Stimulated activated CD8-positive, alpha-beta memory T cell treated with anti-CD3 and anti-CD28 coated beads, Interleukin-4, amount 100 ng/mL, for 24 hours (primary cell): Measurements from ENCODE around the gene CT45A8.
"Not testable (repeated sequence)": the region's sequence is repeated elsewhere in the genome, so short reads cannot be mapped to it uniquely, and the experiment has no call there.

Experiments
- DNase-seq: peaks from one replicate; pipeline ENCODE4 v3.0.0-alpha.2; 2020; ENCODE audit warnings: low read depth

Gene CT45A8

DNA sequence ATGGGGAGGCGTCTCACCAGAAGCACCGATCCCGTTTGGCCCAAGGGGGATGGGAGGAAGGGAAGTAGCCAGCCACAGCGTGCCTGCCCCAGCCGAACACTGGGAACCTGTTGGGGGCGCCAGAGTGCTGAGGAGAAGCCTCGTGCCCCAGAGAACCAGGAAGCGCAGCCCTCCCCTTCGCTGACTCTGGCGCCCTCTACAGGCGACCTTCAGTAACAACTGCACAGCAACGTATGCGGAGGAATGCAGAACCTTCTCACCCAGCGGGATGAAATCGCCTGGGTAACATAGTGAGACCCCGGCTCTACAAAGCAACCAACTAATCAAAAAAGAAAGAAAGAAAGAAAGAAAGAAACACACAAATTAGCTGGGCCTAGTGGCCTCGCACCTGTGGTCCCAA, at the start of gene CT45A8:
Gene CT45A8 (minus strand): TSS at position 101 of the 400 bp plus-strand sequence. CDS start 3,755 bp downstream, outside the sequence.
- not testable (repeated sequence) for DNase-seq

DNA sequence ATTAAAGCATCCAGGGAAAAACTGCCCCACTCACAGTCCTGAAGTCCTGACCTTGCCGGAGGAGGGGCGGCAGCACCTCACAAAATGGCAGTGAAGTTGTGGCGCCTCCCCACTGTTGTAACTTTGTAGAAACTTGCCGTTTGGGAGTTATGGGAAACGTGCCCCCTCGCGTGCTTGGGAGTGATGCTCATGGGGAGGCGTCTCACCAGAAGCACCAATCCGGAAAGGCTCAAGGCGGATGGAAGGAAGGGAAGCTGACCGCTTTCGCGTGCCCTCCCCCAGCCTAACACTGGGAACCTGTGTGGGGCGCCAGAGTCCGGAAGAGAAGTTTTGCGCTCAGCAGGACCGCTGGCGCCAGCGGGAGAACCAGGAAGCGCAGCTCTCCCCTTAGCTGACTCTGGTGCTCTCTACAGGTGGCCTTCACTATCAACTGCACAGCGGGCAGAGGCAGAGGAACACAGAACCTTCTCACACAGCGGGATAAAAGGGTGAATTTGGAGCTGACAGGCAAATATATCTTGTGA, 39.0 kb upstream of the CT45A8 start, which contains the start of the genes CT45A10 and SAGE1:
Gene CT45A10 (minus strand): TSS at position 151 of the 524 bp plus-strand sequence. CDS start 8,100 bp downstream, outside the sequence.
Gene SAGE1 (plus strand): TSS at position 423 of the 524 bp plus-strand sequence. CDS start 2,527 bp downstream, outside the sequence.
- no peak for DNase-seq

DNA sequence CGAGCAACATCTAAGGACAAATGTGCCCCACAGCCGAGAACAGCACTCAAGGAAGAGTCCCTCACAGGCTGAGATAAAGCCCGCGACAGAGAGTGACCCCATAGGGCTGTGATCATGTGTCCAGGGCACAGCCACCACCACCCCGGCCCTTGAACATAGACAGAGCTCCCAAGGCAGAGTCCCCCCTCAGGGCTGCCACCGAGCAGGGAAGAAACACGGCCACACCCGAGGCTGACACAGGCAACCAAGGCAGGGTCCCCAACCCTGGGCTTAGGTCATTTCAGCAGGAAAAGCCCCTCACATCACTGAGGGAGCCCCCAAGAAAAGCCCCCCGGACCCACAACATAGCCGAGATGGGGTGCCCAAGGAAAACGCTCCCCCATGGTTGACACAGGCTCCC, 38.4 kb upstream of the CT45A8 start:
- no peak for DNase-seq

DNA sequence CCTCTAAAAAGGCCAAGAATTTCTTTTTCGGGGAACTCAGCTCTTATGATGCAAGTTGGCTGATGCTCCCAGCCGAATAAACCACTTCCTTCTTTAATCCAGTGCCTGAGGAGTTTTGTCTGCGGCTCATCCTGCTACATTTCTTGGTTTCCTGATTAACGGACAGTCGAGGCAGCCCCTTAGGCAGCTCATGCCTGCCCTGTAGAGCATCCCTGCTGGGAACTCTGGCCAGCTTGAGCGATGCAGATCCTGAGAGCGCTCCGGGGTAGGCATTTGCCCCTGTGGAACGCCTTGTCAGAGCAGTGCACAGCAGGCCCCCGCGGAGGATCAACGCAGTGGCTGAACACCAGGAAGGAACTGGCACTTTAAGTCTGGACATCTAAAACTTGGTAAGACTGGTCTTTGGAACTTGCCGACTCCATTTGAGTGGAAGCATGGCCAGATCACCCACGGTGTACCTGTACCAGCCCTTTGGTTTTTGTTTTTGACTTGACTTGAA, 35.8 kb upstream of the CT45A8 start:
- no peak for DNase-seq

DNA sequence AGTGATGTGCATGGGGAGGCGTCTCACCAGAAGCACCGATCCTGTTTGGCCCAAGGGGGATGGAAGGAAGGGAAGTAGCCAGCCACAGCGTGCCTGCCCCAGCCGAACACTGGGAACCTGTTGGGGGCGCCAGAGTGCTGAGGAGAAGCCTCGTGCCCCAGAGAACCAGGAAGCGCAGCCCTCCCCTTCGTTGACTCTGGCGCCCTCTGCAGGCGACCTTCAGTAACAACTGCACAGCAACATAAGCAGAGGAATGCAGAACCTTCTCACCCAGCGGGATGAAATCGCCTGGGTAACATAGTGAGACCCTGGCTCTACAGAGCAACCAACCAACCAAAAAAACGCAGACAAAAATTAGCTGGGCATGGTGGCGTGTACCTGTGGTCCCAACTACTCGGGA, 34.6 kb upstream of the CT45A8 start:
- not testable (repeated sequence) for DNase-seq

- not testable (repeated sequence) for DNase-seq
Measured at GRCh38 chrX:135888230-135888629, 33.9 kb upstream of the CT45A8 start.

DNA sequence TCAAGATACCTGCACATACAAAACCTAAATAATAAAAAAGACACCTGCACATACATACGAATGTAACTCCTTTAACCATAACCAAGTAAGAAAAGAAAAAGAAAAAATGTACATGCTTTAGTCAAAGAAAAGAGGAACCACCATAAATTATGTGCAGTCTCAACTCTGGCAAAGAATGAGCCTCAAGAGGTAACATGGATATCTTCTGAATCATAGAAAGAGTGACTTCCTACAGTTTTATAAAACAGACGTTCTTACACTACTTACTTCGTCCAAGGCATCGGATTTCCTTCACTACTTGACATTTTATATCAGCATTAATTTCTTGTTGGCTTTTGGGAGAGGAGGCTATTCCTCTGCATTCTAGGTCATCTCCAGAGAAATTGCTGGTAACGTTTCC, 28.4 kb upstream of the CT45A8 start:
- not testable (repeated sequence) for DNase-seq

- not testable (repeated sequence) for DNase-seq
Measured at GRCh38 chrX:135871712-135872111, 17.4 kb upstream of the CT45A8 start, which contains the start of gene CT45A9. Gene CT45A9, minus strand, starts transcription at chrX:135871812. Its CDS starts 3,751 bp downstream, at chrX:135868061.

DNA sequence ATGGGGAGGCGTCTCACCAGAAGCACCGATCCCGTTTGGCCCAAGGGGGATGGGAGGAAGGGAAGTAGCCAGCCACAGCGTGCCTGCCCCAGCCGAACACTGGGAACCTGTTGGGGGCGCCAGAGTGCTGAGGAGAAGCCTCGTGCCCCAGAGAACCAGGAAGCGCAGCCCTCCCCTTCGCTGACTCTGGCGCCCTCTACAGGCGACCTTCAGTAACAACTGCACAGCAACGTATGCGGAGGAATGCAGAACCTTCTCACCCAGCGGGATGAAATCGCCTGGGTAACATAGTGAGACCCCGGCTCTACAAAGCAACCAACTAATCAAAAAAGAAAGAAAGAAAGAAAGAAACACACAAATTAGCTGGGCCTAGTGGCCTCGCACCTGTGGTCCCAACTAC, 17.2 kb downstream of the CT45A8 start, which contains the start of gene CT45A7:
Gene CT45A7 (minus strand): TSS at position 101 of the 400 bp plus-strand sequence. CDS start 3,747 bp downstream, outside the sequence.
- not testable (repeated sequence) for DNase-seq

DNA sequence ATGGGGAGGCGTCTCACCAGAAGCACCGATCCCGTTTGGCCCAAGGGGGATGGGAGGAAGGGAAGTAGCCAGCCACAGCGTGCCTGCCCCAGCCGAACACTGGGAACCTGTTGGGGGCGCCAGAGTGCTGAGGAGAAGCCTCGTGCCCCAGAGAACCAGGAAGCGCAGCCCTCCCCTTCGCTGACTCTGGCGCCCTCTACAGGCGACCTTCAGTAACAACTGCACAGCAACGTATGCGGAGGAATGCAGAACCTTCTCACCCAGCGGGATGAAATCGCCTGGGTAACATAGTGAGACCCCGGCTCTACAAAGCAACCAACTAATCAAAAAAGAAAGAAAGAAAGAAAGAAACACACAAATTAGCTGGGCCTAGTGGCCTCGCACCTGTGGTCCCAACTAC, 34.4 kb downstream of the CT45A8 start, which contains the start of gene CT45A2:
Gene CT45A2 (minus strand): TSS at position 101 of the 400 bp plus-strand sequence. CDS start 3,747 bp downstream, outside the sequence.
- DNase-seq = not testable (repeated sequence)

- not testable (repeated sequence) for DNase-seq
Measured at GRCh38 chrX:135802687-135803086, 51.7 kb downstream of the CT45A8 start, which contains the start of gene CT45A6. Gene CT45A6, minus strand, starts transcription at chrX:135802787. Its CDS starts 3,794 bp downstream, at chrX:135798993.
